Medulla oblongata (tissue), 1 donor: ENCODE results near the gene TSPAN16.

Experiments used
- DNase-seq: peaks from one replicate; pipeline ENCODE4 v3.0.0-alpha.2; 2015; ENCODE audit errors: extremely low spot score

Gene TSPAN16

GRCh38 chr19:11295665-11296245 is at the start of gene TSPAN16:
Gene TSPAN16 (plus strand): TSS chr19:11296160. CDS start chr19:11296298, 138 bp downstream.
- no peak for DNase-seq

GRCh38 chr19:11246941-11247340 is 49.0 kb upstream of the TSPAN16 start:
- DNase-seq: no peak

GRCh38 chr19:11247391-11247790 is 48.6 kb upstream of the TSPAN16 start:
- DNase-seq: no peak

- DNase-seq: no peak
Observed at GRCh38 chr19:11247934-11248333, 48.0 kb upstream of the TSPAN16 start.

- no peak for DNase-seq
Observed at GRCh38 chr19:11248852-11249251, 47.1 kb upstream of the TSPAN16 start.

- DNase-seq: no peak
Observed at GRCh38 chr19:11251217-11251616, 44.7 kb upstream of the TSPAN16 start.

GRCh38 chr19:11251650-11252314 is 44.2 kb upstream of the TSPAN16 start:
- DNase-seq: no peak

- DNase-seq: no peak
Observed at GRCh38 chr19:11252665-11253355, 43.1 kb upstream of the TSPAN16 start.

GRCh38 chr19:11254666-11255065 is 41.3 kb upstream of the TSPAN16 start:
- no peak for DNase-seq

GRCh38 chr19:11256189-11256588 is 39.8 kb upstream of the TSPAN16 start:
- DNase-seq: no peak

- no peak for DNase-seq
Observed at GRCh38 chr19:11257846-11258380, 38.0 kb upstream of the TSPAN16 start.

- no peak for DNase-seq
Observed at GRCh38 chr19:11260996-11261395, 35.0 kb upstream of the TSPAN16 start.

- no peak for DNase-seq
Observed at GRCh38 chr19:11261431-11261970, 34.5 kb upstream of the TSPAN16 start.

GRCh38 chr19:11261971-11262839 is 33.8 kb upstream of the TSPAN16 start, which contains the start of gene DOCK6:
Gene DOCK6 (minus strand): TSS chr19:11262524. CDS start chr19:11262440, 84 bp downstream.
- DNase-seq: no peak

GRCh38 chr19:11263726-11264125 is 32.2 kb upstream of the TSPAN16 start:
- no peak for DNase-seq

- no peak for DNase-seq
Observed at GRCh38 chr19:11264452-11265176, 31.3 kb upstream of the TSPAN16 start.

- no peak for DNase-seq
Observed at GRCh38 chr19:11265177-11265784, 30.7 kb upstream of the TSPAN16 start.

GRCh38 chr19:11265785-11266236 is 30.1 kb upstream of the TSPAN16 start:
- DNase-seq: no peak

GRCh38 chr19:11267316-11268085 is 28.5 kb upstream of the TSPAN16 start:
- no peak for DNase-seq
